ENCODE results near the gene PRMT7. TPM values are rescaled to one million over a fixed set of nuclear protein-coding genes. Genes with fewer than 3 reads are reported as not detected.

Gene PRMT7
- total and polyA plus RNA-seq, 2 donors: 57.9 to 65.5 TPM

Other genes with a start within 250 kb of the PRMT7 start
- gene NFATC3, start 225.6 kb upstream of the PRMT7 start, total RNA-seq: 149 TPM
- 37.4 TPM for gene NFATC3, start 225.6 kb upstream of the PRMT7 start, polyA plus RNA-seq
- gene ESRP2, start 74.9 kb upstream of the PRMT7 start, total RNA-seq: 10.1 TPM
- 10.7 TPM for gene ESRP2, start 74.9 kb upstream of the PRMT7 start, polyA plus RNA-seq
- gene PLA2G15, start 65.6 kb upstream of the PRMT7 start, total RNA-seq: 8.4 TPM
- gene PLA2G15, start 65.6 kb upstream of the PRMT7 start, polyA plus RNA-seq: 13.1 TPM
- gene SLC7A6, start 46.5 kb upstream of the PRMT7 start, total RNA-seq: 42.3 TPM
- gene SLC7A6, start 46.5 kb upstream of the PRMT7 start, polyA plus RNA-seq: 47.3 TPM
- gene SLC7A6OS, start 73 bp upstream of the PRMT7 start, total RNA-seq: 19.4 TPM
- gene SLC7A6OS, start 73 bp upstream of the PRMT7 start, polyA plus RNA-seq: 12.8 TPM
- gene SMPD3, start 137.5 kb downstream of the PRMT7 start, total RNA-seq: 120 TPM
- gene SMPD3, start 137.5 kb downstream of the PRMT7 start, polyA plus RNA-seq: 21.8 TPM
- 17.9 TPM for gene ZFP90, start 228.3 kb downstream of the PRMT7 start, total RNA-seq
- gene ZFP90, start 228.3 kb downstream of the PRMT7 start, polyA plus RNA-seq: 13.8 TPM

Data from thymus (tissue), 2 donors.